ENCODE results near the gene IQGAP3. TPM values are rescaled to one million over a fixed set of nuclear protein-coding genes. Genes with fewer than 3 reads are reported as not detected.

IQGAP3 gene
- polyA plus RNA-seq, 1 of the 3 experiments (the other 2 are of a cell fraction) = 15.6 TPM

DNA sequence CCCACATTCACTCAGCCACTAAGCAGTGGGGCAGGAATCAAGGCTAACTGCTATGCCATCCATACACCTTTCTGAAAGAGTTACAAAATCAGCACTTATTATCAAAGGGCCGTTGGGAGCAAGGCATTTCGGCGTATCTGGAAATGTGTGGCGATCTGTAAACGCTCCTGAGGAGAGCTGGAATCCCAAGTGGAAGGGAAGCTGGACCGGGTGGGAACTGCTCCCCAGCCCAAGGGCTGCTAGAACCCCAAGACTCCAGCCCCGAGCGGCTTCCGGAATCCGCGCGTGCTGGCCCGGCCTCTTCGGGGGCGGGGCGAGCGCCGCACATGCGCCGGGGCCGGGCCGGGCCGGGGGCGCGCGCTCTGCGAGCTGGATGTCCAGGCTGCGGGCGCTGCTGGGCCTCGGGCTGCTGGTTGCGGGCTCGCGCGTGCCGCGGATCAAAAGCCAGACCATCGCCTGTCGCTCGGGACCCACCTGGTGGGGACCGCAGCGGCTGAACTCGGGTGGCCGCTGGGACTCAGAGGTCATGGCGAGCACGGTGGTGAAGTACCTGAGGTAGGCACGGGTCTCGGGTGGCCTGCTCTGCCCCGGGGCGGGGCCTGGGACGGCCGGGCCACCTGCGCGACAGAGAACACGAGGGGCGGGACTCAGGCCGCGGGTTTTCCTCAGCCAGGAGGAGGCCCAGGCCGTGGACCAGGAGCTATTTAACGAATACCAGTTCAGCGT is 19.2 kb upstream of the IQGAP3 start, which contains the start of gene NAXE:
Gene NAXE (plus strand): TSS at position 345 of the 726 bp plus-strand sequence. CDS start 29 bp downstream, at position 374.
- Histone ChIP-seq H3K9me3 (no peaks in the 10 kb centered on the region), H3K36me3 (replicated peaks in 1 of 2; ENCODE audit: control insufficient read depth in 1 of 2, insufficient read depth in 2 of 2, low read length in 1 of 2) (peaks cover 21 to 40% of the 10 kb centered on the region in 2 experiments), H3K27me3 (ENCODE audit: insufficient read depth) (no peaks in the 10 kb centered on the region), H3K27ac (ENCODE audit: low read depth in 2 of 2, low read length in 1 of 2) (peak within 1 kb of the TSS; percentile 64 to 93), H3K9me2 (no peaks in the 10 kb centered on the region), H3K9ac (peak within 1 kb of the TSS; percentile 83), H3K4me1 (ENCODE audit: control insufficient read depth in 1 of 2, insufficient read depth in 2 of 2, low read depth in 1 of 2, low read length in 1 of 2) (peaks cover 0 to 16% of the 10 kb centered on the region in 2 experiments; a peak in 2 of 4 replicates), H3F3A (replicated peaks; ENCODE audit: insufficient read depth) (peaks cover 13% of the 10 kb centered on the region), H4K20me1 (ENCODE audit: insufficient read depth) (no peaks in the 10 kb centered on the region), H3K4me3 (ENCODE audit: low read depth in 2 of 2, low read length in 1 of 2) (peak within 1 kb of the TSS; percentile 83 to 86), H3K4me2 (peak within 1 kb of the TSS; percentile 96), H3K79me2 (ENCODE audit: insufficient read depth) (peaks cover 12% of the 10 kb centered on the region; the same call in 1 of the 2 replicates), H2AFZ (ENCODE audit: low read depth) (peak within 1 kb of the TSS; percentile 73)
- DNase-seq = peak; percentile 95
- 4% methylated on average over 10 of the region's 60 CpGs for WGBS (ENCODE audit: low lambda C conversion rate)
- TF ChIP-seq, protein P1, sequence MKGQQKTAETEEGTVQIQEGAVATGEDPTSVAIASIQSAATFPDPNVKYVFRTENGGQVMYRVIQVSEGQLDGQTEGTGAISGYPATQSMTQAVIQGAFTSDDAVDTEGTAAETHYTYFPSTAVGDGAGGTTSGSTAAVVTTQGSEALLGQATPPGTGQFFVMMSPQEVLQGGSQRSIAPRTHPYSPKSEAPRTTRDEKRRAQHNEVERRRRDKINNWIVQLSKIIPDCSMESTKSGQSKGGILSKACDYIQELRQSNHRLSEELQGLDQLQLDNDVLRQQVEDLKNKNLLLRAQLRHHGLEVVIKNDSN (IDR thresholded peaks at IDR 0.05; ENCODE audit: borderline replicate concordance, low read depth) = no peak
- no peak for TF ChIP-seq RFX5 (IDR thresholded peaks at IDR 0.05; ENCODE audit: low read length)
- TF ChIP-seq TAF1 (IDR thresholded peaks at IDR 0.05; ENCODE audit: borderline replicate concordance, low read depth, low read length) = peak; percentile 71
- TF ChIP-seq, protein P2, sequence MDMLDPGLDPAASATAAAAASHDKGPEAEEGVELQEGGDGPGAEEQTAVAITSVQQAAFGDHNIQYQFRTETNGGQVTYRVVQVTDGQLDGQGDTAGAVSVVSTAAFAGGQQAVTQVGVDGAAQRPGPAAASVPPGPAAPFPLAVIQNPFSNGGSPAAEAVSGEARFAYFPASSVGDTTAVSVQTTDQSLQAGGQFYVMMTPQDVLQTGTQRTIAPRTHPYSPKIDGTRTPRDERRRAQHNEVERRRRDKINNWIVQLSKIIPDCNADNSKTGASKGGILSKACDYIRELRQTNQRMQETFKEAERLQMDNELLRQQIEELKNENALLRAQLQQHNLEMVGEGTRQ (IDR thresholded peaks at IDR 0.05; ENCODE audit: borderline replicate concordance, low read depth, low read length) = no peak
- TF ChIP-seq GABPA (IDR thresholded peaks at IDR 0.05; ENCODE audit: low read depth) = peak; percentile 55; the same call in 1 of the 2 replicates
- TF ChIP-seq POLR2AphosphoS5 (IDR thresholded peaks at IDR 0.05; ENCODE audit: low read depth, low read length) = peak; percentile 97
- no peak for TF ChIP-seq EP300 (IDR thresholded peaks at IDR 0.05; ENCODE audit: borderline replicate concordance in 1 of 2, low read depth in 1 of 2, low read length in 1 of 2)
- TF ChIP-seq MXI1 (IDR thresholded peaks at IDR 0.05; ENCODE audit: low read depth, low read length) = peak; percentile 67; the same call in 1 of the 2 replicates
- TF ChIP-seq TCF12 (IDR thresholded peaks at IDR 0.05) = no peak
- TF ChIP-seq TEAD4 (IDR thresholded peaks at IDR 0.05; ENCODE audit: borderline replicate concordance, insufficient read depth) = no peak
- TF ChIP-seq MEF2A (IDR thresholded peaks at IDR 0.05; ENCODE audit: borderline replicate concordance, low read depth) = no peak
- TF ChIP-seq NRF1 (IDR thresholded peaks at IDR 0.05; ENCODE audit: low read depth, low read length) = peak; percentile 81
- TF ChIP-seq YY1 (IDR thresholded peaks at IDR 0.05; ENCODE audit: low read depth) = no peak
- TF ChIP-seq, protein P3, sequence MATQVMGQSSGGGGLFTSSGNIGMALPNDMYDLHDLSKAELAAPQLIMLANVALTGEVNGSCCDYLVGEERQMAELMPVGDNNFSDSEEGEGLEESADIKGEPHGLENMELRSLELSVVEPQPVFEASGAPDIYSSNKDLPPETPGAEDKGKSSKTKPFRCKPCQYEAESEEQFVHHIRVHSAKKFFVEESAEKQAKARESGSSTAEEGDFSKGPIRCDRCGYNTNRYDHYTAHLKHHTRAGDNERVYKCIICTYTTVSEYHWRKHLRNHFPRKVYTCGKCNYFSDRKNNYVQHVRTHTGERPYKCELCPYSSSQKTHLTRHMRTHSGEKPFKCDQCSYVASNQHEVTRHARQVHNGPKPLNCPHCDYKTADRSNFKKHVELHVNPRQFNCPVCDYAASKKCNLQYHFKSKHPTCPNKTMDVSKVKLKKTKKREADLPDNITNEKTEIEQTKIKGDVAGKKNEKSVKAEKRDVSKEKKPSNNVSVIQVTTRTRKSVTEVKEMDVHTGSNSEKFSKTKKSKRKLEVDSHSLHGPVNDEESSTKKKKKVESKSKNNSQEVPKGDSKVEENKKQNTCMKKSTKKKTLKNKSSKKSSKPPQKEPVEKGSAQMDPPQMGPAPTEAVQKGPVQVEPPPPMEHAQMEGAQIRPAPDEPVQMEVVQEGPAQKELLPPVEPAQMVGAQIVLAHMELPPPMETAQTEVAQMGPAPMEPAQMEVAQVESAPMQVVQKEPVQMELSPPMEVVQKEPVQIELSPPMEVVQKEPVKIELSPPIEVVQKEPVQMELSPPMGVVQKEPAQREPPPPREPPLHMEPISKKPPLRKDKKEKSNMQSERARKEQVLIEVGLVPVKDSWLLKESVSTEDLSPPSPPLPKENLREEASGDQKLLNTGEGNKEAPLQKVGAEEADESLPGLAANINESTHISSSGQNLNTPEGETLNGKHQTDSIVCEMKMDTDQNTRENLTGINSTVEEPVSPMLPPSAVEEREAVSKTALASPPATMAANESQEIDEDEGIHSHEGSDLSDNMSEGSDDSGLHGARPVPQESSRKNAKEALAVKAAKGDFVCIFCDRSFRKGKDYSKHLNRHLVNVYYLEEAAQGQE (IDR thresholded peaks at IDR 0.05; ENCODE audit: low read depth, low read length) = no peak
- peak; percentile 76 for TF ChIP-seq ELF1 (IDR thresholded peaks at IDR 0.05)
- TF ChIP-seq FOXJ3 (CRISPR knock-in tag; IDR thresholded peaks at IDR 0.05) = peak; percentile 44; the same call in 1 of the 2 replicates
- POLR2A ChIA-PET = interaction anchor here (0.9 to 2.8 kb wide), 5 partner anchors 9 to 17 kb away, joined by 3 to 15 read pairs (median 9); partner anchors contain the start of genes GPATCH4 and TTC24
- CTCF ChIA-PET = interaction anchor here (0.8 to 5.6 kb wide), 21 partner anchors 8 to 206 kb away, joined by 3 to 42 read pairs (median 4); partner anchors contain the start of genes GPATCH4, HAPLN2 and TTC24
